Breast epithelium (tissue), 4 donors: ENCODE data around the gene ATP8A1. TPM values are rescaled to one million over a fixed set of nuclear protein-coding genes. Genes with fewer than 3 reads are reported as not detected.

ENCODE experiments used
- DNase-seq, 2 donors: peaks; one replicate each; pipeline ENCODE4 v3.0.0-alpha.2; 2019; ENCODE audit warnings: low spot score in 2 of 2
- H3K27ac ChIP-seq, 2 donors: fragments of 200-600 bp; sonication (generic) in 1 of 2; one replicate each; pipeline ENCODE4 v1.5.1; 2016 to 2019; ENCODE audit warnings: mild to moderate bottlenecking in 1 of 2
- H3K27me3 ChIP-seq, 2 donors: fragments of 200-600 bp; sonication (generic) in 1 of 2; one replicate each; pipeline versions ENCODE4 v1.5.1 to v1.6.0; 2017 to 2019; ENCODE audit warnings: control low read depth in 1 of 2, mild to moderate bottlenecking in 1 of 2
- H3K36me3 ChIP-seq: fragments of 200-600 bp; one replicate; pipeline ENCODE4 v1.5.1; 2019
- H3K4me1 ChIP-seq, 2 donors: fragments of 200-600 bp; sonication (generic); one replicate each; pipeline ENCODE4 v1.5.1; 2016 to 2019; ENCODE audit warnings: control low read depth in 1 of 2
- H3K4me3 ChIP-seq, 3 donors: fragments of 200-600 bp; sonication (generic); 1 replicate in 2 of 3; 2 replicates in 1 of 3; pipeline ENCODE4 v1.5.1; 2016 to 2019; ENCODE audit warnings: mild to moderate bottlenecking in 3 of 3, moderate library complexity in 2 of 3
- H3K9me3 ChIP-seq, 2 donors: fragments of 200-600 bp; sonication (generic) in 1 of 2; one replicate each; pipeline ENCODE4 v1.5.1; 2016 to 2019; ENCODE audit warnings: control low read depth in 1 of 2
- CTCF ChIP-seq, 3 donors: fragments of 450-650 bp; IDR thresholded peaks; one replicate each; pipeline ENCODE4 v1.5.1; 2016 to 2017; ENCODE audit warnings: antibody characterized with exemption in 3 of 3, mild to moderate bottlenecking in 3 of 3, moderate library complexity in 3 of 3
- POLR2A ChIP-seq: fragments of 450-650 bp; IDR thresholded peaks from one replicate; pipeline ENCODE4 v1.6.1; 2016; ENCODE audit warnings: antibody characterized with exemption, mild to moderate bottlenecking, moderate library complexity
- POLR2AphosphoS5 ChIP-seq, 3 donors: sonication (generic); formaldehyde crosslinking; IDR thresholded peaks; one replicate each; pipeline ENCODE4 v1.6.1; 2017; ENCODE audit warnings: antibody characterized with exemption in 3 of 3
- intact Hi-C: fragments of 100-400 bp; cut with DNase I; formaldehyde crosslinking; loops from one replicate; pipeline ENCODE4 v1.15.1; 2023; ENCODE audit warnings: low total_unique reads
- total RNA-seq, 3 donors: library from RNA; depleted of rRNA; stranded (reverse); fragments of >200 nt; gene quantifications; one replicate each; pipeline ENCODE4 v1.1.0, GENCODE V29; 2016

Gene ATP8A1
- total RNA-seq, 3 donors from 2014 or later: 12.2 to 17.0 (median 14.8) TPM

GRCh38 chr4:42617030-42617429 is 39.9 kb downstream of the ATP8A1 start:
- H3K9me3 ChIP-seq: no peaks in the 10 kb centered on the region
- no peaks in the 10 kb centered on the region for H3K4me1 ChIP-seq
- H3K27ac ChIP-seq: no peak overlapping the region
- H3K27me3 ChIP-seq: no peaks in the 10 kb centered on the region
- TF ChIP-seq CTCF (IDR thresholded peaks at IDR 0.05) (no peak), POLR2AphosphoS5 (IDR thresholded peaks at IDR 0.05) (no peak), POLR2A (no peak)
- H3K36me3 ChIP-seq: no peaks in the 10 kb centered on the region
- intact Hi-C loops: no loop called here
- no peak overlapping the region for H3K4me3 ChIP-seq
- DNase-seq: no peak

GRCh38 chr4:42616572-42616971 is 40.3 kb downstream of the ATP8A1 start:
- H3K27ac ChIP-seq: no peak overlapping the region
- no peaks in the 10 kb centered on the region for H3K36me3 ChIP-seq
- no peak for DNase-seq
- no peak overlapping the region for H3K4me3 ChIP-seq
- intact Hi-C loops: no loop called here
- H3K9me3 ChIP-seq: no peaks in the 10 kb centered on the region
- TF ChIP-seq POLR2AphosphoS5 (IDR thresholded peaks at IDR 0.05): no peak
- no peak for TF ChIP-seq POLR2A
- TF ChIP-seq CTCF (IDR thresholded peaks at IDR 0.05): no peak
- H3K27me3 ChIP-seq: no peaks in the 10 kb centered on the region
- H3K4me1 ChIP-seq: no peaks in the 10 kb centered on the region

GRCh38 chr4:42615131-42615763 is 41.7 kb downstream of the ATP8A1 start:
- TF ChIP-seq CTCF (IDR thresholded peaks at IDR 0.05) (no peak), POLR2AphosphoS5 (IDR thresholded peaks at IDR 0.05) (no peak), POLR2A (no peak)
- Histone ChIP-seq H3K27me3 (no peaks in the 10 kb centered on the region), H3K4me3 (no peak overlapping the region), H3K4me1 (no peaks in the 10 kb centered on the region), H3K27ac (no peak overlapping the region), H3K9me3 (no peaks in the 10 kb centered on the region), H3K36me3 (no peaks in the 10 kb centered on the region)
- no peak for DNase-seq
- intact Hi-C loops: no loop called here

- no peak overlapping the region for H3K4me3 ChIP-seq
- H3K9me3 ChIP-seq: no peaks in the 10 kb centered on the region
- intact Hi-C loops: no loop called here
- TF ChIP-seq POLR2A (no peak), POLR2AphosphoS5 (IDR thresholded peaks at IDR 0.05) (no peak), CTCF (IDR thresholded peaks at IDR 0.05) (no peak)
- no peak overlapping the region for H3K27ac ChIP-seq
- no peaks in the 10 kb centered on the region for H3K36me3 ChIP-seq
- DNase-seq: no peak
- H3K27me3 ChIP-seq: no peaks in the 10 kb centered on the region
- H3K4me1 ChIP-seq: no peaks in the 10 kb centered on the region
Observed at GRCh38 chr4:42612898-42613297, 44.0 kb downstream of the ATP8A1 start.

- Histone ChIP-seq H3K4me3 (no peak overlapping the region), H3K36me3 (no peaks in the 10 kb centered on the region), H3K9me3 (no peaks in the 10 kb centered on the region), H3K27ac (no peak overlapping the region), H3K4me1 (no peaks in the 10 kb centered on the region), H3K27me3 (no peaks in the 10 kb centered on the region)
- no peak for TF ChIP-seq POLR2AphosphoS5 (IDR thresholded peaks at IDR 0.05)
- TF ChIP-seq POLR2A: no peak
- TF ChIP-seq CTCF (IDR thresholded peaks at IDR 0.05): no peak
- intact Hi-C loops: no loop called here
- no peak for DNase-seq
Observed at GRCh38 chr4:42610941-42611340, 46.0 kb downstream of the ATP8A1 start.
